Activated T-cell treated with anti-CD3 and anti-CD28 coated beads, Interleukin-2, amount 50 U/mL, for 48 hours (primary cell): ENCODE results near the gene RBM27.
"Not testable (repeated sequence)": the region's sequence is repeated elsewhere in the genome, so short reads cannot be mapped to it uniquely, and the experiment has no call there.

ENCODE experiments used
- DNase-seq, 2 experiments: peaks; one replicate each; pipeline ENCODE4 v3.0.0-alpha.2; 2020

The RBM27 gene

GRCh38 chr5:146203011-146203871 is at the start of gene RBM27:
RBM27 (plus strand) TSS chr5:146203605; CDS start chr5:146203766, 161 bp downstream.
- peak; percentile 100 for DNase-seq

- DNase-seq, result no peak
Measured at GRCh38 chr5:146158255-146158654, 45.1 kb upstream of the RBM27 start.

- no peak for DNase-seq
Measured at GRCh38 chr5:146164382-146164781, 39.0 kb upstream of the RBM27 start.

- DNase-seq, result no peak
Measured at GRCh38 chr5:146165460-146165859, 37.9 kb upstream of the RBM27 start.

GRCh38 chr5:146165903-146166302 is 37.5 kb upstream of the RBM27 start:
- DNase-seq, result no peak

GRCh38 chr5:146169076-146169475 is 34.3 kb upstream of the RBM27 start:
- no peak for DNase-seq

GRCh38 chr5:146173049-146173448 is 30.4 kb upstream of the RBM27 start:
- DNase-seq, result not testable (repeated sequence)

GRCh38 chr5:146173597-146173996 is 29.8 kb upstream of the RBM27 start:
- DNase-seq, result no peak

- no peak for DNase-seq
Measured at GRCh38 chr5:146176805-146177204, 26.6 kb upstream of the RBM27 start.

- DNase-seq, result no peak
Measured at GRCh38 chr5:146179696-146180095, 23.7 kb upstream of the RBM27 start.

- DNase-seq, result not testable (repeated sequence)
Measured at GRCh38 chr5:146183403-146183802, 20.0 kb upstream of the RBM27 start.

GRCh38 chr5:146185161-146185560 is 18.2 kb upstream of the RBM27 start:
- DNase-seq, result no peak

GRCh38 chr5:146188358-146188757 is 15.0 kb upstream of the RBM27 start:
- DNase-seq, result no peak

GRCh38 chr5:146192571-146193043 is 10.8 kb upstream of the RBM27 start:
- DNase-seq, result no peak

- DNase-seq, result no peak
Measured at GRCh38 chr5:146193285-146193684, 10.1 kb upstream of the RBM27 start.

- DNase-seq, result not testable (repeated sequence)
Measured at GRCh38 chr5:146194997-146195396, 8.4 kb upstream of the RBM27 start.

- no peak for DNase-seq
Measured at GRCh38 chr5:146196459-146197048, 6.9 kb upstream of the RBM27 start.

GRCh38 chr5:146199176-146199815 is 4.1 kb upstream of the RBM27 start:
- no peak for DNase-seq

GRCh38 chr5:146201795-146202194 is 1.6 kb upstream of the RBM27 start:
- not testable (repeated sequence) for DNase-seq

- no peak for DNase-seq
Measured at GRCh38 chr5:146203872-146204192, 427 bp downstream of the RBM27 start.

- DNase-seq, result peak; percentile 47 to 56
Measured at GRCh38 chr5:146205499-146206202, 2.2 kb downstream of the RBM27 start.

- no peak for DNase-seq
Measured at GRCh38 chr5:146206257-146206656, 2.9 kb downstream of the RBM27 start.

GRCh38 chr5:146208916-146209522 is 5.6 kb downstream of the RBM27 start:
- DNase-seq, result no peak
